Measurements from ENCODE around the gene WDR64. TPM values are rescaled to one million over a fixed set of nuclear protein-coding genes. Genes with fewer than 3 reads are reported as not detected.
"Not testable (repeated sequence)": the region's sequence is repeated elsewhere in the genome, so short reads cannot be mapped to it uniquely, and the experiment has no call there.

WDR64 gene
- total RNA-seq, 1 donor from 2014 or later: not detected

GRCh38 chr1:241822846-241823245, 170.8 kb downstream of the WDR64 start:
- no peaks in the 10 kb centered on the region for H3K36me3 ChIP-seq
- H3K27ac ChIP-seq: no peak overlapping the region
- H3K27me3 ChIP-seq: no peaks in the 10 kb centered on the region
- intact Hi-C loops (cut with DNase I): no loop called here
- H3K9me3 ChIP-seq: no peaks in the 10 kb centered on the region
- TF ChIP-seq POLR2A (IDR thresholded peaks at IDR 0.05) (no peak), CTCF (IDR thresholded peaks at IDR 0.05) (no peak)
- DNase-seq (ENCODE audit: extremely low spot score in 2 of 2): no peak
- no peaks in the 10 kb centered on the region for H3K4me1 ChIP-seq
- H3K4me3 ChIP-seq: no peak overlapping the region

GRCh38 chr1:241823925-241824324, 171.8 kb downstream of the WDR64 start:
- intact Hi-C loops (cut with DNase I): no loop called here
- TF ChIP-seq POLR2AphosphoS5 (IDR thresholded peaks at IDR 0.05; ENCODE audit: insufficient read depth in 1 of 2, low read depth in 1 of 2) (no peak), CTCF (IDR thresholded peaks at IDR 0.05) (no peak), POLR2A (IDR thresholded peaks at IDR 0.05) (no peak)
- no peak for DNase-seq (ENCODE audit: extremely low spot score in 2 of 2)
- no peak overlapping the region for H3K27ac ChIP-seq
- no peaks in the 10 kb centered on the region for H3K4me1 ChIP-seq
- no peaks in the 10 kb centered on the region for H3K27me3 ChIP-seq
- H3K36me3 ChIP-seq: no peaks in the 10 kb centered on the region
- H3K9me3 ChIP-seq: no peaks in the 10 kb centered on the region
- no peak overlapping the region for H3K4me3 ChIP-seq

- no peaks in the 10 kb centered on the region for H3K4me1 ChIP-seq
- no peak for DNase-seq (ENCODE audit: extremely low spot score in 2 of 2)
- H3K4me3 ChIP-seq: no peak overlapping the region
- no peaks in the 10 kb centered on the region for H3K36me3 ChIP-seq
- intact Hi-C loops (cut with DNase I): no loop called here
- no peaks in the 10 kb centered on the region for H3K9me3 ChIP-seq
- TF ChIP-seq POLR2A (IDR thresholded peaks at IDR 0.05) (no peak), CTCF (IDR thresholded peaks at IDR 0.05) (no peak), POLR2AphosphoS5 (IDR thresholded peaks at IDR 0.05; ENCODE audit: insufficient read depth in 1 of 2, low read depth in 1 of 2) (no peak)
- H3K27ac ChIP-seq: no peak overlapping the region
- H3K27me3 ChIP-seq: no peaks in the 10 kb centered on the region
These were observed 173.5 kb downstream of the WDR64 start for GRCh38 chr1:241825581-241825980.

GRCh38 chr1:241826613-241827012, 174.5 kb downstream of the WDR64 start:
- H3K4me3 ChIP-seq; H3K36me3 ChIP-seq; H3K9me3 ChIP-seq; intact Hi-C loops (cut with DNase I); DNase-seq (ENCODE audit: extremely low spot score in 2 of 2); H3K27me3 ChIP-seq; H3K4me1 ChIP-seq; H3K27ac ChIP-seq: not testable (repeated sequence)

GRCh38 chr1:241827264-241827663, 175.2 kb downstream of the WDR64 start:
- Histone ChIP-seq H3K4me3 (no peak overlapping the region), H3K27ac (no peak overlapping the region), H3K9me3 (no peaks in the 10 kb centered on the region), H3K36me3 (no peaks in the 10 kb centered on the region), H3K4me1 (no peaks in the 10 kb centered on the region), H3K27me3 (no peaks in the 10 kb centered on the region)
- TF ChIP-seq CTCF (IDR thresholded peaks at IDR 0.05) (no peak), POLR2A (IDR thresholded peaks at IDR 0.05) (no peak), POLR2AphosphoS5 (IDR thresholded peaks at IDR 0.05; ENCODE audit: insufficient read depth in 1 of 2, low read depth in 1 of 2) (no peak)
- intact Hi-C loops (cut with DNase I): no loop called here
- no peak for DNase-seq (ENCODE audit: extremely low spot score in 2 of 2)

- intact Hi-C loops (cut with DNase I): no loop called here
- H3K27ac ChIP-seq: no peak overlapping the region
- H3K4me3 ChIP-seq: no peak overlapping the region
- TF ChIP-seq POLR2A (IDR thresholded peaks at IDR 0.05): no peak
- no peak for TF ChIP-seq POLR2AphosphoS5 (IDR thresholded peaks at IDR 0.05; ENCODE audit: insufficient read depth in 1 of 2, low read depth in 1 of 2)
- TF ChIP-seq CTCF (IDR thresholded peaks at IDR 0.05): no peak
- no peaks in the 10 kb centered on the region for H3K4me1 ChIP-seq
- DNase-seq (ENCODE audit: extremely low spot score in 2 of 2): no peak
- H3K27me3 ChIP-seq: no peaks in the 10 kb centered on the region
- no peaks in the 10 kb centered on the region for H3K9me3 ChIP-seq
- H3K36me3 ChIP-seq: no peaks in the 10 kb centered on the region
These were observed 176.5 kb downstream of the WDR64 start for GRCh38 chr1:241828463-241829021.
